H1 (cell line): ENCODE measurements around the gene ZNF641.

Experiments used
- CHD2 ChIP-seq: IDR thresholded peaks from 2 replicates; pipeline ENCODE4 v1.6.1; 2012; ENCODE audit warnings: low read length, improper control_type of control experiment
- EP300 ChIP-seq, 2 experiments: IDR thresholded peaks; 1 replicate in 1 of 2; 2 replicates in 1 of 2; pipeline ENCODE4 v1.6.1; 2011 to 2012; ENCODE audit warnings: low read depth in 2 of 2, low read length in 2 of 2, mild to moderate bottlenecking in 2 of 2, borderline replicate concordance in 1 of 2, inconsistent platforms in 1 of 2, moderate library complexity in 1 of 2
- NRF1 ChIP-seq: IDR thresholded peaks from 2 replicates; pipeline ENCODE4 v1.6.1; 2011; ENCODE audit warnings: mild to moderate bottlenecking, low read depth, low read length, improper control_type of control experiment
- POLR2A ChIP-seq, 2 experiments: IDR thresholded peaks; 1 replicate in 1 of 2; 2 replicates in 1 of 2; pipeline ENCODE4 v1.6.1; 2011; ENCODE audit warnings: low read depth in 2 of 2, low read length in 2 of 2, mild to moderate bottlenecking in 2 of 2; ENCODE audit errors: control extremely low read depth in 1 of 2
- POLR2AphosphoS5 ChIP-seq: IDR thresholded peaks from 2 replicates; pipeline ENCODE4 v1.6.1; 2011; ENCODE audit warnings: low read depth, low read length
- RNF2 ChIP-seq: fragments of 200-900, 300-1000 bp; sonication (generic); IDR thresholded peaks from 2 replicates; pipeline ENCODE4 v1.7.1; 2016; ENCODE audit warnings: borderline replicate concordance, low read depth, mild to moderate bottlenecking, antibody characterized with exemption, low read length; ENCODE audit not compliant: poor library complexity, severe bottlenecking; ENCODE audit errors: missing control alignments
- RXRA ChIP-seq: IDR thresholded peaks from 2 replicates; pipeline ENCODE4 v1.6.1; 2011; ENCODE audit warnings: low read depth, mild to moderate bottlenecking, low read length, moderate library complexity; ENCODE audit not compliant: insufficient read depth
- TAF1 ChIP-seq: IDR thresholded peaks from 2 replicates; pipeline ENCODE4 v1.6.1; 2011; ENCODE audit warnings: mild to moderate bottlenecking, low read depth, low read length
- TAF7 ChIP-seq: optimal IDR thresholded peaks from 2 replicates; pipeline ENCODE3; 2011; ENCODE audit warnings: low read depth, mild to moderate bottlenecking, inconsistent platforms, low read length, moderate library complexity, borderline replicate concordance
- TEAD4 ChIP-seq: IDR thresholded peaks from 2 replicates; pipeline ENCODE4 v1.6.1; 2012; ENCODE audit warnings: low read depth, low read length, inconsistent platforms, mixed read lengths
- YY1 ChIP-seq: IDR thresholded peaks from 2 replicates; pipeline ENCODE4 v1.6.1; 2011; ENCODE audit warnings: low read depth, mild to moderate bottlenecking, low read length
- TF ChIP-seq, protein P1 (sequence below), 3 experiments: IDR thresholded peaks; 1 replicate in 2 of 3; 2 replicates in 1 of 3; pipeline versions ENCODE4 v1.5.1 to v1.6.1; 2011; ENCODE audit warnings: low read length in 3 of 3, mild to moderate bottlenecking in 3 of 3, inconsistent platforms in 2 of 3, low read depth in 1 of 3, moderate library complexity in 1 of 3; ENCODE audit not compliant: insufficient read depth in 1 of 3; ENCODE audit errors: control extremely low read depth in 1 of 3

- no peak; a peak in 1 of 3 replicates for TF ChIP-seq POLR2A (IDR thresholded peaks at IDR 0.05; ENCODE audit: control extremely low read depth in 1 of 2, low read depth in 2 of 2, low read length in 2 of 2)
- TF ChIP-seq, protein P1, sequence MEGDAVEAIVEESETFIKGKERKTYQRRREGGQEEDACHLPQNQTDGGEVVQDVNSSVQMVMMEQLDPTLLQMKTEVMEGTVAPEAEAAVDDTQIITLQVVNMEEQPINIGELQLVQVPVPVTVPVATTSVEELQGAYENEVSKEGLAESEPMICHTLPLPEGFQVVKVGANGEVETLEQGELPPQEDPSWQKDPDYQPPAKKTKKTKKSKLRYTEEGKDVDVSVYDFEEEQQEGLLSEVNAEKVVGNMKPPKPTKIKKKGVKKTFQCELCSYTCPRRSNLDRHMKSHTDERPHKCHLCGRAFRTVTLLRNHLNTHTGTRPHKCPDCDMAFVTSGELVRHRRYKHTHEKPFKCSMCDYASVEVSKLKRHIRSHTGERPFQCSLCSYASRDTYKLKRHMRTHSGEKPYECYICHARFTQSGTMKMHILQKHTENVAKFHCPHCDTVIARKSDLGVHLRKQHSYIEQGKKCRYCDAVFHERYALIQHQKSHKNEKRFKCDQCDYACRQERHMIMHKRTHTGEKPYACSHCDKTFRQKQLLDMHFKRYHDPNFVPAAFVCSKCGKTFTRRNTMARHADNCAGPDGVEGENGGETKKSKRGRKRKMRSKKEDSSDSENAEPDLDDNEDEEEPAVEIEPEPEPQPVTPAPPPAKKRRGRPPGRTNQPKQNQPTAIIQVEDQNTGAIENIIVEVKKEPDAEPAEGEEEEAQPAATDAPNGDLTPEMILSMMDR (IDR thresholded peaks at IDR 0.05; ENCODE audit: control extremely low read depth in 1 of 3, insufficient read depth in 1 of 3, low read depth in 1 of 3, low read length in 3 of 3): no peak
- no peak for TF ChIP-seq RNF2
- no peak for TF ChIP-seq POLR2AphosphoS5
- TF ChIP-seq NRF1: no peak
- no peak for TF ChIP-seq TEAD4
- TF ChIP-seq TAF7: no peak
- no peak for TF ChIP-seq YY1
- no peak for TF ChIP-seq EP300 (IDR thresholded peaks at IDR 0.05; ENCODE audit: borderline replicate concordance in 1 of 2, low read depth in 2 of 2, low read length in 2 of 2)
- no peak for TF ChIP-seq RXRA
- peak; percentile 35; the same call in 1 of the 2 replicates for TF ChIP-seq TAF1
- TF ChIP-seq CHD2: no peak
Measured at GRCh38 chr12:48350249-48351021, at the start of gene ZNF641.
